ENCODE data around the gene TMEM151B.

DNA sequence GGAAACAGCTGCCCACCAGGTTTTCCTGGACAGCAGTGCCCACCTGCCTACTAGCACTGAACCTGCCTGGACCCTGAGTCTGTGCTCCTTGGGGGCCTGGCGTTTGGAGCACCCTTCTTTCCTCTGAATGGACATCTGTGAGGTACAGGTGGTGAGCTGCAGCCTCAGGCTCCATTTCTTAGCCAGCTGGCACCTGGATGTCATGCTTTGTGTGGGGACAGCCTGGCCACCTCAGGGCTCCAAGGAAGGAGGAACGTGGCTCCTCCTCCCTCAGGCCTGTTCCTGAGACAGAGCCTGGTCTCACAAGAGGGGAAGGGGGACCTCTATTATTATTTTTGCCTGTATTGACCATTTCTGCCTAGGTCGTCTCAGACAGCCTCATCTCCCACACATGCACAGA lies 8.1 kb downstream of the TMEM151B start:
- TF ChIP-seq, protein P1, sequence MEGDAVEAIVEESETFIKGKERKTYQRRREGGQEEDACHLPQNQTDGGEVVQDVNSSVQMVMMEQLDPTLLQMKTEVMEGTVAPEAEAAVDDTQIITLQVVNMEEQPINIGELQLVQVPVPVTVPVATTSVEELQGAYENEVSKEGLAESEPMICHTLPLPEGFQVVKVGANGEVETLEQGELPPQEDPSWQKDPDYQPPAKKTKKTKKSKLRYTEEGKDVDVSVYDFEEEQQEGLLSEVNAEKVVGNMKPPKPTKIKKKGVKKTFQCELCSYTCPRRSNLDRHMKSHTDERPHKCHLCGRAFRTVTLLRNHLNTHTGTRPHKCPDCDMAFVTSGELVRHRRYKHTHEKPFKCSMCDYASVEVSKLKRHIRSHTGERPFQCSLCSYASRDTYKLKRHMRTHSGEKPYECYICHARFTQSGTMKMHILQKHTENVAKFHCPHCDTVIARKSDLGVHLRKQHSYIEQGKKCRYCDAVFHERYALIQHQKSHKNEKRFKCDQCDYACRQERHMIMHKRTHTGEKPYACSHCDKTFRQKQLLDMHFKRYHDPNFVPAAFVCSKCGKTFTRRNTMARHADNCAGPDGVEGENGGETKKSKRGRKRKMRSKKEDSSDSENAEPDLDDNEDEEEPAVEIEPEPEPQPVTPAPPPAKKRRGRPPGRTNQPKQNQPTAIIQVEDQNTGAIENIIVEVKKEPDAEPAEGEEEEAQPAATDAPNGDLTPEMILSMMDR (conservative IDR thresholded peaks at IDR 0.05; ENCODE audit: low read depth, low read length): no peak
- TF ChIP-seq EZH2phosphoT487 (IDR thresholded peaks at IDR 0.05; ENCODE audit: borderline replicate concordance, low read length) (no peak), EZH2 (IDR thresholded peaks at IDR 0.05; ENCODE audit: low read length, unreplicated experiment) (no peak)

All from PC-3 (cell line).